Measurements from ENCODE around the gene LDHD.
"Not testable (repeated sequence)": the region's sequence is repeated elsewhere in the genome, so short reads cannot be mapped to it uniquely, and the experiment has no call there.

- not testable (repeated sequence) for TF ChIP-seq CTCF (IDR thresholded peaks at IDR 0.05; ENCODE audit: low read depth, low read length); EZH2phosphoT487 (IDR thresholded peaks at IDR 0.05; ENCODE audit: low read depth)
Observed at GRCh38 chr16:75129421-75130149, 13.0 kb upstream of the LDHD start.
